OCI-LY7 (cell line): ENCODE data around the gene DHRS12.

Source experiments
- CTCF ChIP-seq: fragments of 200-600 bp; sonication (generic); conservative IDR thresholded peaks from 2 replicates; pipeline ENCODE4 v1.5.1; 2014; ENCODE audit warnings: mild to moderate bottlenecking, antibody characterized with exemption, low read length, moderate library complexity, mixed read lengths
- EZH2phosphoT487 ChIP-seq: fragments of 200-600 bp; sonication (generic); IDR thresholded peaks from 2 replicates; pipeline ENCODE4 v1.6.1; 2018; ENCODE audit warnings: low read depth, borderline replicate concordance, mild to moderate bottlenecking, mixed run types, antibody characterized with exemption, low read length, moderate library complexity, mixed read lengths

- no peak for TF ChIP-seq CTCF
- no peak for TF ChIP-seq EZH2phosphoT487
These were observed 21.8 kb upstream of the DHRS12 start for GRCh38 chr13:51825681-51826254.
